SKM-1 treated with dmso at 0.1 percent for 144 hours (cell line): Measurements from ENCODE around the gene C15orf39.

Source experiments
- DNase-seq: peaks from one replicate; lab custom pipeline; 2025; ENCODE audit not compliant: unreplicated experiment; lab: John Stamatoyannopoulos, UW

C15orf39 gene

GRCh38 chr15:75171408-75171807, 30.3 kb upstream of the C15orf39 start:
- DNase-seq: peak; percentile 77

GRCh38 chr15:75172284-75172820, 29.3 kb upstream of the C15orf39 start:
- DNase-seq: no peak

- DNase-seq: no peak
Observed at GRCh38 chr15:75174102-75174501, 27.6 kb upstream of the C15orf39 start.

- no peak for DNase-seq
Observed at GRCh38 chr15:75174729-75175128, 27.0 kb upstream of the C15orf39 start.

- no peak for DNase-seq
Observed at GRCh38 chr15:75176396-75176761, 25.3 kb upstream of the C15orf39 start.

- no peak for DNase-seq
Observed at GRCh38 chr15:75177360-75178071, 24.2 kb upstream of the C15orf39 start.

GRCh38 chr15:75178171-75178937, 23.3 kb upstream of the C15orf39 start:
- DNase-seq: no peak

- no peak for DNase-seq
Observed at GRCh38 chr15:75178938-75179745, 22.5 kb upstream of the C15orf39 start.

- DNase-seq: no peak
Observed at GRCh38 chr15:75179746-75180140, 21.9 kb upstream of the C15orf39 start.

GRCh38 chr15:75181780-75182179, 19.9 kb upstream of the C15orf39 start:
- DNase-seq: no peak

GRCh38 chr15:75182187-75183131, 19.2 kb upstream of the C15orf39 start:
- DNase-seq: no peak

GRCh38 chr15:75185271-75186029, 16.2 kb upstream of the C15orf39 start:
- DNase-seq: peak; percentile 55

GRCh38 chr15:75186044-75186443, 15.6 kb upstream of the C15orf39 start:
- DNase-seq: no peak

- no peak for DNase-seq
Observed at GRCh38 chr15:75188499-75188898, 13.2 kb upstream of the C15orf39 start.

- no peak for DNase-seq
Observed at GRCh38 chr15:75191235-75191634, 10.4 kb upstream of the C15orf39 start.

GRCh38 chr15:75192307-75192706, 9.4 kb upstream of the C15orf39 start:
- no peak for DNase-seq

- no peak for DNase-seq
Observed at GRCh38 chr15:75193272-75193671, 8.4 kb upstream of the C15orf39 start.

GRCh38 chr15:75193976-75194375, 7.7 kb upstream of the C15orf39 start:
- DNase-seq: no peak

GRCh38 chr15:75194397-75194796, 7.3 kb upstream of the C15orf39 start:
- no peak for DNase-seq
